Muscle layer of colon (tissue), 2 donors: ENCODE measurements around the gene SCTR.

Experiments used
- H3K27ac ChIP-seq: one replicate; pipeline ENCODE4 v1.7.0; 2013; ENCODE audit warnings: low read depth, mild to moderate bottlenecking, low read length, moderate library complexity
- H3K27me3 ChIP-seq, 2 donors: one replicate each; pipeline ENCODE4 v1.7.0; 2013; ENCODE audit warnings: low read length in 2 of 2, mild to moderate bottlenecking in 2 of 2; ENCODE audit not compliant: insufficient read depth in 2 of 2, control insufficient read depth in 1 of 2
- H3K36me3 ChIP-seq: one replicate; pipeline ENCODE4 v1.7.0; 2013; ENCODE audit warnings: mild to moderate bottlenecking, low read length; ENCODE audit not compliant: insufficient read depth
- H3K4me1 ChIP-seq: one replicate; pipeline ENCODE4 v1.7.0; 2013; ENCODE audit warnings: mild to moderate bottlenecking, low read length; ENCODE audit not compliant: insufficient read depth
- H3K4me3 ChIP-seq, 2 donors: one replicate each; pipeline ENCODE4 v1.7.0; 2013; ENCODE audit warnings: low read length in 2 of 2, low read depth in 1 of 2, mild to moderate bottlenecking in 1 of 2, moderate library complexity in 1 of 2
- H3K9ac ChIP-seq: one replicate; pipeline ENCODE4 v1.7.0; 2013; ENCODE audit warnings: low read length
- H3K9me3 ChIP-seq: one replicate; pipeline ENCODE4 v1.7.0; 2013; ENCODE audit warnings: mild to moderate bottlenecking, low read length
- donor health status: abdominal sarcoma.
- donor health status: Adenocarcinoma of cecum.

The SCTR gene

DNA sequence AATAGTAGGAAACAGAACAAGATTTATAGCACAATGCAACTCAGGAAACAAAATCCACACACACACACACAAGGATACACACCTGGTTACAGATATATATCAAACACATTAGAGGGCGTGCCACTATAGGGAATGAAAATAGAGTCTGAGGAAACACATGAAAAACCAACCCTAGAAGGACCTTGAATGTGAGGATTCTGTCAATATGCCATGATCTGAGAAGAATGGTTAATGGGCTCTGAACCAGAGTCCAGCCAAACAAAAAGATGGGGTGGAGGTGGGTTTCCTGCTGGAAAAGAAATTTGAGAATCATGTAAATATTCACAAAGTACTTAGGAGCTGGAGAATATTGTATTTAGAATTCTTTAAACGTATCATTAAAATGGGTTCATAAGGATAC lies 100.5 kb downstream of the SCTR start:
- Histone ChIP-seq H3K36me3 (no peaks in the 10 kb centered on the region), H3K4me1 (no peaks in the 10 kb centered on the region), H3K4me3 (no peak overlapping the region), H3K9me3 (no peaks in the 10 kb centered on the region), H3K27me3 (no peaks in the 10 kb centered on the region), H3K9ac (no peak overlapping the region), H3K27ac (no peak overlapping the region)

DNA sequence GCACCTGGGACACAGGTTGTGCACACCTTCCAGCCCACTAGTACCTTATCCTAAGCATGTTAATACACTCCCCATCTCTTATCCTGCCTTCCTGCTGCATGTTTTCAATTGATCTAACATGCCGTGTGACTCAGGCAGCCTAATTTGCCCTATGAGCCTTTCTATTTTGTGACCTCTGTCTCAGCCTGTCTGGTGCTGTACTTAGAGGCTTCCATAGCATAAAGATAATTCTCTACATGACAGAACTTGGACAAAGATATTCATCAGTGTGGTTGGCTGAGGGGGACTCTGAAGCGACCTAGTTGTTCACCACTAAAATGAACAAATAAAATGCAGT lies 101.2 kb downstream of the SCTR start:
- Histone ChIP-seq H3K4me3 (no peak overlapping the region), H3K9me3 (no peaks in the 10 kb centered on the region), H3K36me3 (no peaks in the 10 kb centered on the region), H3K4me1 (no peaks in the 10 kb centered on the region), H3K27ac (no peak overlapping the region), H3K27me3 (no peaks in the 10 kb centered on the region), H3K9ac (no peak overlapping the region)

DNA sequence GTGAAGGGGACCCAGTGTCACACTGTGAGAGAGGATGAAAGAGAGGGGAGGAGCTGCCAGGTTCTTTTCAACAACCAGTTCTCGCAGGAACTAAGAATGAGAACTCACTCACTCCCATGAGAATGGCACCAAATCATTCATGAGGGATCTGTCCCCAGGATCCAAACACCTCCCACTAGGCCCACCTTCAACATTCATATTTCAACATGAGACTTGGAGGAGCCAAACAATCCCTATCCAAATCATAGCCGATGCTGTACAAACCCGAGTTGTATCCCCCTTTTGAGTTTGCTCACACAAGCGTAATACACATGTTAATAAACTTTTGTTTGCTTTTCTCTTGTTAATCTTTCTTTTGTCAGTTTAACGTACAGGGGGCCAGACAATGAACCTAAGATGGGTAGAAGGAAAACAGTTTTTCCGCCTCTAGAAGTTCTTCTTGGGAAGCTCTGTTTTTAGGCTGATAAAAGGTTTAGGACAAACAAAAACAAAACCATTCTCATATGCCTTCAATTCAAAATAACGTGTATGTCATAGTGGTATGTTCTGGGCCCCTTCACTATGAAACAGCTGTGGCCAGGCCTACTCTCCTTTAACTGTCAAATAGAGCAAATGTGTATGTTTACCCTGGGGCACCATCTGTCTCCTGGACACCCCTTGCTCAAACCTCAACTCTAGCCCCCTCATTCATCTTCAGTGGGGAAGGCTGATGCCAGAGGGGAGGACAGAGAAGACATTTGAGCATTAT lies 101.7 kb downstream of the SCTR start:
- Histone ChIP-seq H3K4me3 (no peak overlapping the region), H3K27me3 (no peaks in the 10 kb centered on the region), H3K9me3 (no peaks in the 10 kb centered on the region), H3K9ac (no peak overlapping the region), H3K4me1 (no peaks in the 10 kb centered on the region), H3K27ac (no peak overlapping the region), H3K36me3 (no peaks in the 10 kb centered on the region)

DNA sequence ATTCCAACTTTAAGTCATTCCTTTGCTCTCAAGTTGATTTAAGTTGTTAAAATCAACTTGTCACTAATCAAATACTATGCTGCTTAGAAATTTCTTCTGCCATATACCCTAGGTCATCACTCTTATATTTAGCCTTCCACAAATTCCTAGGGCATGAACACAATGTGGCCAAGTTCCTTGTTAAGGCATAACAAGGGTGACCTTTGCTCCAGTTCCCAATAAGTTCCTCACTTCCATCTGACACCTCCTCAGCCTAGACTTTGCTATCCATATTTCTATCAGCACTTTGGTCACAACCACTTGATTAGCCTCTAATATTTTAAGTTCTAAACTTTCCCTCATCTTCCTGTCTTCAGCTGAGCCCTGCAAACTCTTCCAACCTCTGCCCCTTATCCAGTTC lies 102.5 kb downstream of the SCTR start:
- H3K4me3 ChIP-seq: no peak overlapping the region
- H3K9me3 ChIP-seq: no peaks in the 10 kb centered on the region
- no peak overlapping the region for H3K27ac ChIP-seq
- H3K4me1 ChIP-seq: no peaks in the 10 kb centered on the region
- H3K27me3 ChIP-seq: no peaks in the 10 kb centered on the region
- no peaks in the 10 kb centered on the region for H3K36me3 ChIP-seq
- no peak overlapping the region for H3K9ac ChIP-seq

DNA sequence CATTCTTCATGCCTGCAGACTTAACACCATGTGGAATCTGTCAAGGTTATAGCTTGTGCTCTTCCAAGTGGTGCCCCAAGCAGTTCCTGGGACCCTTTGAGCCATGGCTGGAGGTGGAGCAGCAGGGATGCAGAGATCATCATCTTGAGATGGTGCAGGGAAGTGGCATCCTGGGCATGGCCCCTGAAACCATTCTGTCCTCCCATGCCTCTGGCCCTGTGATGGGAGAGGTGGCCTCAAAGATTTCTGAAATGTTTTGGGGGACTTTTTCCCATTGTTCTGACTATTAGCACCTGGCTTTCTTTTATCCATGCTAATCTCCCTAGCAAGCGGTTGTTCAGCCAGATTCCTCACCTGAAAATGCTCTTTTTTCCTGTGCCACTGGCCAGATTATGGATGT lies 103.0 kb downstream of the SCTR start:
- Histone ChIP-seq H3K4me3 (no peak overlapping the region), H3K9me3 (no peaks in the 10 kb centered on the region)

DNA sequence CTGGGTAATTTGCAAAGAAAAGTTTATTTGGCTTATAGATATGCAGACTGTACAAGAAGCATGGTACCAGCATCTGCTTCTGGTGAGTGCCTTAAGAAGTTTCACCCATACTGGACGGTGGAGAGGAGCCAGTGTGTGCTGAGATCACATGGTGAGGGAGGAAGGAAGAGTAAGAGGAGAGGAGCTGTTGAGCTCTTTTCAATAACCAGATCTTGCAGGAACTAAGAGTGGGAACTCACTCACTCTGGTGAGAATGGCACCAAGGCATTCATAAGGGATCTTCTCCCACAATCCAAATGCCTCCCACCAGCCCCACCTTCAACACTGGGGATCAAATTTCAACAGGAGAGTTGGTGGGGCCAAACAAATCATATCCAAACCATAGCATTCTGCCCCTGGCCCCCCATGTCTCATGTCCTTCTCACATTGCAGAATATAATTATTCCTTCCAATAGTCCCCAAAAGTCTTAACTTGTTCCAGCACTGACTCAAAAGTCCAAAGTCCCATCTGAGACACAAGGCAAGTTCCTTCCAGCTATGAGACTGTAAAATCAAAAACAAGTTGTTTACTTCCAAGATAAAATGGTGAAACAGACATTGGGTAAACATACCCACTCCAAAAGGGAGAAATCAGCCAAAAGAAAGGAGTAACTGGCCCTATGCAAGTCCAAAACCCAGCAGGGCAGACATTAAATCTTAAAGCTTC lies 104.3 kb downstream of the SCTR start:
- H3K4me3 ChIP-seq: no peak overlapping the region
- H3K9ac ChIP-seq: no peak overlapping the region
- H3K9me3 ChIP-seq: no peaks in the 10 kb centered on the region
- no peaks in the 10 kb centered on the region for H3K27me3 ChIP-seq
- H3K27ac ChIP-seq: no peak overlapping the region
- no peaks in the 10 kb centered on the region for H3K4me1 ChIP-seq
- no peaks in the 10 kb centered on the region for H3K36me3 ChIP-seq

More for the DNA sequence above, 103.0 kb downstream of the SCTR start:
- H3K27me3 ChIP-seq: no peaks in the 10 kb centered on the region
- H3K9ac ChIP-seq: no peak overlapping the region
- no peaks in the 10 kb centered on the region for H3K36me3 ChIP-seq
- H3K4me1 ChIP-seq: no peaks in the 10 kb centered on the region
- H3K27ac ChIP-seq: no peak overlapping the region

DNA sequence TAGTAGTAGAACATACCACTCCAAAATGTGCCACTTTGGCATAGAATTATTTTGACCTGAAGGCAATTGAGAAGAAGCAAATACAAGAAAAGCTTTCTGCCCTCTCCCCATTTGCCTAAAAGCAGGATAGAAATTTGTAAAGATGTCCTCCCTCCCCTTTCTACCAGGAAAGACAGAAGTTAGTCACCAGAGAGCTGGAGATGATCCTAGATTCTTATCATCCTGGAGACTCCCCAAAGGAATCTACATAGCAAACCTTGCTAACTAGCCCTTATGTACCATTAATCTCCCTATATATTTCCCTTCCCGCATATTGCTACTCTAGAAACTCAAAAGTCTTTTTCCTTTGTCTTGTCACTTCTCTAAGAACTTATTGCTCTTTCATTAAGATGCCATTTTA lies 105.2 kb downstream of the SCTR start:
- Histone ChIP-seq H3K9ac (no peak overlapping the region), H3K27ac (no peak overlapping the region), H3K4me3 (no peak overlapping the region), H3K27me3 (no peaks in the 10 kb centered on the region), H3K9me3 (no peaks in the 10 kb centered on the region), H3K36me3 (no peaks in the 10 kb centered on the region), H3K4me1 (no peaks in the 10 kb centered on the region)

DNA sequence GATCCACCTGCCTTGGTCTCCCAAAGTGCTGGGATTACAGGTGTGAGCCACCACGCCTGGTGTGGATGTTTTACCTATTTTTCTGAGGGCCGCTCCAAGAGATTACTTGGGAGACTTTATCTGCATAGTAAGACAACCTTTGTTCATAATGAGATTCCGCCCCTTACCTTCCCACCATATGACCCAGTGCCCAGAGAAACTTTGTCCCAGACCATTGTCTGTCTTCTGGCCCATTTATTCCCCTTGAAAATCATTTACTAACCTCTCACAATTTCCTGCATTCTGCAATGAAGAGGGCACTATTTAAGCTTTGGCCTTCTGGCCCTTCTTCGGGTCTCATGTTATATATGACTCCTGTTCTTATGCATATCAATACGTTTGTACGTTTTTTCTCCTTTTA lies 106.4 kb downstream of the SCTR start:
- Histone ChIP-seq H3K4me1 (no peaks in the 10 kb centered on the region), H3K27ac (no peak overlapping the region), H3K27me3 (no peaks in the 10 kb centered on the region), H3K36me3 (no peaks in the 10 kb centered on the region), H3K4me3 (no peak overlapping the region), H3K9me3 (no peaks in the 10 kb centered on the region), H3K9ac (no peak overlapping the region)

DNA sequence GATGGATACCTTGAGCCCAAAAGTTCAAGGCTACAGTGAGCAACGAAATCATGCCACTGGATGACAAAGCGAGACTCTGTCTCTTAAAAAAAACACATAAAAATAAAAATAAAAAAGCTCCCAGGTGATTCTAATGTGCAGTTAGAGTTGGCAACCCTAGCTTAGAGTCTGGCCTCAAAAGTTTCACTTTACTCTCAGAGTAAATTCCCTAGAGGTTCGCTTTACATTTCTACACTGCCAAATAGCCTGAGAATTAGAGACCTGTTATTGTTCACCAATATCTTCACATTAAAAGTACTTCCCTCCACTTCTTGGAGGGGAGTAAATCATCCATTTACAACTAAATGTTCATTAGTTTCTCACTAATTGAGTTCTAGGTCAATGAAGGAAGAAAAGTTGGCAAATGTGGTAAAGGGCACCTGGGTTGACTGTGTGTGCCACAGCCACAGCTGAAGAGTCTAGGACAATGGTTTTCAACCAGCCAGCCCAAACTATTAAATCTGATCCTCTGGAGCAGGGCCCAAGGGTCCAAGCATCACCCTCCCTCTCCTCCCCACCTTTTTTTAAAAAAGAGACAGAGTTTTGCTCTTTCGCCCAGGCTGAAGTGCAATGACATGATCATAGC lies 107.9 kb downstream of the SCTR start:
- Histone ChIP-seq H3K9me3 (no peaks in the 10 kb centered on the region), H3K9ac (no peak overlapping the region), H3K4me3 (no peak overlapping the region), H3K36me3 (no peaks in the 10 kb centered on the region), H3K4me1 (no peaks in the 10 kb centered on the region), H3K27ac (no peak overlapping the region), H3K27me3 (no peaks in the 10 kb centered on the region)

DNA sequence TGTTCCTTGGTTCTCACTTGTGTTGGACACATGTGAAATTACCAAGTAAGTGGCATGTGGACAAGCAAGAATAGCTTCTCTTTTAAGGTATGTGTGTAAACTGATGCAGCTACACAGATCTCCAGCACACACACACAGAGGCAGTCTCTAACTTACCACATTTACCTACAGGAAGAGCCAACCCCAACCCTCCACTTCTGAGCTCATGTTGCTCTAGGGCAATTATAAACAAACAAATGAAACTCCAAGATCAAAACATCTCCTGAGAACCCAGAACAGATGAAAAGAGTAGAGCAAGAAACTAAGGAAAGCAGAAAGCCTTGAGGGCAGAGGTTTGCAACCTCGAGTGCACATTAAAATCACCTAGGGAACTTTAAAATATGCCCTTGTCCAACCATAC lies 108.7 kb downstream of the SCTR start:
- H3K36me3 ChIP-seq: no peaks in the 10 kb centered on the region
- H3K9ac ChIP-seq: no peak overlapping the region
- no peak overlapping the region for H3K27ac ChIP-seq
- no peak overlapping the region for H3K4me3 ChIP-seq
- H3K27me3 ChIP-seq: no peaks in the 10 kb centered on the region
- no peaks in the 10 kb centered on the region for H3K9me3 ChIP-seq
- no peaks in the 10 kb centered on the region for H3K4me1 ChIP-seq

DNA sequence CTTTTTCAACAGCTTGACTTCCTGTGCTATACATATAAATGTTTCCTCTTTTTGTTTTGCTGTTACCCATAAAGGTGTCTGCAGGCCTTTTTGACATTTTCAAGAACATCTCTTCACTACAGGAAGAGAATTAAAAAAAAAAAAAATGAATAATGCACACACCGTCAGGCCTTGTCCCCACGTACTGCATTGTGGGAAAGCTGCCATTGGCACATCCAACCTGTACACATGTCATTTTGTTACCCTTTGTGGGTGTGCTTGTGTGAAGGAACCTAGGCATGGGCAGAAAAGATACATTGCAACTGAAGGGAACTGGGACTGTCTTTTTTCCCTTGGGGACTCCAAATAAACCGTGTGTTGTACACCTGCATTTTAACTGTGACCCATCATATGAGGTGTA lies 109.4 kb downstream of the SCTR start:
- no peaks in the 10 kb centered on the region for H3K9me3 ChIP-seq
- H3K27ac ChIP-seq: no peak overlapping the region
- no peaks in the 10 kb centered on the region for H3K4me1 ChIP-seq
- no peak overlapping the region for H3K9ac ChIP-seq
- no peaks in the 10 kb centered on the region for H3K36me3 ChIP-seq
- no peaks in the 10 kb centered on the region for H3K27me3 ChIP-seq
- H3K4me3 ChIP-seq: no peak overlapping the region

DNA sequence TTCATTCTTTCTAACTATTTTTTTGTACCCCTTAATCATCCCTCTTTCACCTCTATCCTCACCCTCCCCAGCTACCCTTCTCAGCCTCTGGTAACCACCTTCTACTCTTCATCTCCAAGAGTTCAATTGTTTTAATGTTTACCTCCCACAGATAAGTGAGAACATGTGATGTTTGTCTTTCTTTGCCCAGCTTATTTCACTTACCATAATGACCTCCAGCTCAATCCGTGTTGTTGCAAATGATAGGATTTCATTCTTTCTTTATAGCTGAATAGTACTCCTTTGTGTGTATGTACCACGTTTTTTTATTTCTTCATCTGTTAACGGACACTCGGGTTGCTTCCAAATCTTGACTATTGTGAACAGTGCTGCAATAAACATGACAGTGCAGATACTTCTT lies 114.8 kb downstream of the SCTR start:
- Histone ChIP-seq H3K27ac (no peak overlapping the region), H3K27me3 (no peaks in the 10 kb centered on the region), H3K4me3 (no peak overlapping the region), H3K36me3 (no peaks in the 10 kb centered on the region), H3K9ac (no peak overlapping the region), H3K4me1 (no peaks in the 10 kb centered on the region), H3K9me3 (no peaks in the 10 kb centered on the region)
